ENCODE data around the gene KCNF1.

- TF ChIP-seq CTCF (conservative IDR thresholded peaks at IDR 0.05; ENCODE audit: low read length) (no peak), EZH2phosphoT487 (IDR thresholded peaks at IDR 0.05; ENCODE audit: borderline replicate concordance, low read depth, low read length) (no peak)
Observed at GRCh38 chr2:10934979-10935350, 23.2 kb downstream of the KCNF1 start.

Measured in OCI-LY7 (cell line).